GM21447 (cell line): Measurements from ENCODE around the gene ZDHHC14.
"Not testable (repeated sequence)": the region's sequence is repeated elsewhere in the genome, so short reads cannot be mapped to it uniquely, and the experiment has no call there.

Experiments used
- ATAC-seq: cut with Tn5 transposase; IDR thresholded peaks from one replicate; pipeline ENCODE4 v1.9.1; 2021; ENCODE audit not compliant: unreplicated experiment

ZDHHC14 gene

DNA sequence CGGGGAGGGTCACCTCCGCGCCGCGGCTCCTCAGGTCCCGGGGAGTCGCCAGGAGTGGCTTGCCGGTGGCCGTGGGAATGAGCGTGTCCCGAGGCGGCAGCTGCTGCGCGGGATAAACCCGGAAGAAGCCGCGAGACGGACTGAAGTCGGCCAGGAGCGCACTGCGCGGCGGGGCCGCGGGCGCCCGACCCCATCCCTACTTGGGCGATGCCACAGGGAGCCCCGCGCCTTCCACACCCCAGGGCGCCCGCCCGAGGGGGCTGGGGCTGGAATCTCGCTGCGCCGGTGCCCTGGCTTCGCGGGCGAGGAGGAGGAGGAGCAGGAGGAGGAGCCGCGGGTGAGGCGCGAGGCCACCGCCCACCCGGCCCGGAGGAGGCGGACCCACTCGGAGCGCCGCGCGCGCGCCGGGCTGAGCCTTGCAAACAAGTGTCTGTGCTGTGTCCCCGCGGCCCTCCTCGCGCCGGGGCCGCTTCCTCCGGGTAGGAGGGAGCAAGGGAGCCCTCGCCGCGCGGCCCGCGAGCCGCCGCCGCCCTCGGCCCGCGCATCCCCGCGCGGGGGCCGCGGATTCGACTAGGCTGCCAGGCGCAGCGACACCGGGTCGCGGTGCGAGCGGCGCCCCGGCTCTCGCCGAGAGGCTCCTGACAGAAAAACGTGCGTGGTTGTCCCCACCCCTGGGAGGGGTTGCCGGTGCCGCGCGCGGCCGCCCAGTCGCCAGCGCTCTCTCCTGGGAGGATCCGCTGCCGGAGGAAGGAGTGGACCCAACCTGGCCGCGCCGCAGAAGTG lies at the start of gene ZDHHC14:
Gene ZDHHC14 (plus strand): TSS at position 412 of the 783 bp plus-strand sequence.
- ATAC-seq: peak; percentile 58

DNA sequence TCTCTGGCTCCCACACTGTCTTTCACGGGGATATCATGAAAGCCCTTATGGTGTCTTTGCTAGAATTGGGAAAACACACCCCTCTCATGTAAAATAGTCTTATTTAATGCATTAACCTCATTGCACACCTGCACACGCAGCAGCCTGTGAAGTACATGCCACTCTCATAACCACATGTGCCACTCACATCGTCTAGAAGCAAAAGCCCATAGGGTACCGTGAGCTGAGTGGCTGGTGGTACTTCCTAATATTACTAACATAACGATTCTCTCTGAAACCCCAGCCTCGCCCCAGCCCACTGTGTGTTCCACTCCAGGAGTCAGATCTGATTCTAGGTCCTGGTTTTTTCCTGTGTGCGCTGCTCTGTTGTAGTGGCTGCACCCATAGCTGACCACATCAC lies 48.2 kb upstream of the ZDHHC14 start:
- no peak for ATAC-seq

DNA sequence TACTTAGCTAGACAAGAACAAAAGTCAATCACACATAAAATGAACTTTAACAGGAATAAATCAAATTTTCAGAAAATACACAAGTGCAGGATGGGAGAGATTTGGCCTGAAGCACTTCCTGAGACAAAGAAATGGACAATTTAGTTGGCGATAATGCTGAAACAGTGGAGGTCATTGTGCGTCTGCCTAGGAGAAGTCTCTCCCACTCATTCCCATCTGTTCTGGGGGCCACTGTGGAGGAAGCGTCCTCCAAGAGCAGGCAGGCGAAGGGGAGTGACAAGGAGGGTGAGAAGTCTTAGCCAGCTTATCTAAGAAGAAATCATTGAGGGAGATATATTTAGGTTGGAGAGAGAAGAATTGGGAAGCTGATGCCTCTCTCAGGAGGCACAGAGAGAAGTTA lies 47.5 kb upstream of the ZDHHC14 start:
- ATAC-seq: no peak

DNA sequence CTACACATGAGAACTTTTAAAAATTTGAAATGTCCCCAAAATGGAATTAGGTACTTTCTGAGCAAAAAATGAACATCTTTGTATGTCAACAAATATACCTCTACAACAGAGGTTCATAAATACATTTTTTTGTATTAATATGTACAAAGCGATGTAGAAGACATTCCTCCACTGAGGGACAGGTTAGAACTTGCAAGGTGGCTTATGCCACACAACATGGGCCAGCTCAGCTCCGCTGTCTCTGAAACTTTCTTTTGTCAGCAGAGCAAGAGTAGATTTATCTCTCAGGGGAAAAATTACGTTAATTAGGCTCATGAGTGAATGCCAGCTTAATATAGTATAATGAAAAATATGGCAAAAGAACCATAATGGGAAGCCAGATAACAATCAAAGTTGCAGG lies 47.0 kb upstream of the ZDHHC14 start:
- ATAC-seq: no peak

GRCh38 chr6:157335829-157336228 lies 45.2 kb upstream of the ZDHHC14 start:
- no peak for ATAC-seq

GRCh38 chr6:157337276-157337675 lies 43.7 kb upstream of the ZDHHC14 start:
- not testable (repeated sequence) for ATAC-seq

- no peak for ATAC-seq
Observed at GRCh38 chr6:157337751-157338150, 43.2 kb upstream of the ZDHHC14 start.

DNA sequence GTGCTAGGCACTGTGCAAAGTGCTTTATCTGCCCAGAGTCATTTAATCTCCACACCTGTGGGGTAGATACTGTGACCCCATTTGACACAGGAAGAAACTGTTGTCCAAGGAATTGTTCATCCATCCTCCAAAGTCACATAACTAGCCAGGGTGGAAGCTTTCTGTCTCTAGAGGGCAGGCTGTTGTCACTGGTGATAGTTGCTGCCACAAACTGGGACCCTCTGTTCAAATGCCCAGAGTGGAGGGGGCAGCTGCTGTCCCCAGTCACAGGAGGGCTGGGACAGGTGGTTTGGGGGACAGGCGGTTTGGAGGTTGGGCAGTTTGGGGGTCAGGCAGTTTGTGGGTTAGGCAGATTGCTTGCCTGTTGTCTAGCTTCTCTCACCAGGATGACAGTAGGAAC lies 41.6 kb upstream of the ZDHHC14 start:
- no peak for ATAC-seq

- no peak for ATAC-seq
Observed at GRCh38 chr6:157343732-157344131, 37.3 kb upstream of the ZDHHC14 start.

- no peak for ATAC-seq
Observed at GRCh38 chr6:157346373-157346772, 34.6 kb upstream of the ZDHHC14 start.

DNA sequence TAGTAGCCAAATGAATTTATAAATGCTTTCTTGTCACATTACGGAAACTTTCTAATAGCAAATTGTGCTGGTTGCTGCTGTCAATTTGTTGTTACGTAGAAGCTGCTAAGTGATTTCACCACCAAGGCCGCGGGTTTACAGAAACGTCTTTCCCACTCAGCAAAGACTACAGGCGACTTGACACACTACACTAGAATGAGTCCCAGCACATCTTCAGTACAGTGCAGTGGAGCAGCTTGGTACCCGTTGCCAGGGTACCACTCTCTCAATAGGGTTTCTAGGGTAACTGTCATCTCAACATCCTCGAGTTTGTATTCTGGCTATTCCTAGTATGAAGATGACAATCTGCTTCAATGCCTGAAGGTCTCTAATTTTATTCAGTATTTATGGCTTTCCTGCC lies 22.7 kb upstream of the ZDHHC14 start:
- ATAC-seq: no peak

GRCh38 chr6:157361886-157362285 lies 19.1 kb upstream of the ZDHHC14 start:
- no peak for ATAC-seq

GRCh38 chr6:157364705-157365104 lies 16.3 kb upstream of the ZDHHC14 start:
- no peak for ATAC-seq

GRCh38 chr6:157366648-157367047 lies 14.3 kb upstream of the ZDHHC14 start:
- ATAC-seq: no peak

DNA sequence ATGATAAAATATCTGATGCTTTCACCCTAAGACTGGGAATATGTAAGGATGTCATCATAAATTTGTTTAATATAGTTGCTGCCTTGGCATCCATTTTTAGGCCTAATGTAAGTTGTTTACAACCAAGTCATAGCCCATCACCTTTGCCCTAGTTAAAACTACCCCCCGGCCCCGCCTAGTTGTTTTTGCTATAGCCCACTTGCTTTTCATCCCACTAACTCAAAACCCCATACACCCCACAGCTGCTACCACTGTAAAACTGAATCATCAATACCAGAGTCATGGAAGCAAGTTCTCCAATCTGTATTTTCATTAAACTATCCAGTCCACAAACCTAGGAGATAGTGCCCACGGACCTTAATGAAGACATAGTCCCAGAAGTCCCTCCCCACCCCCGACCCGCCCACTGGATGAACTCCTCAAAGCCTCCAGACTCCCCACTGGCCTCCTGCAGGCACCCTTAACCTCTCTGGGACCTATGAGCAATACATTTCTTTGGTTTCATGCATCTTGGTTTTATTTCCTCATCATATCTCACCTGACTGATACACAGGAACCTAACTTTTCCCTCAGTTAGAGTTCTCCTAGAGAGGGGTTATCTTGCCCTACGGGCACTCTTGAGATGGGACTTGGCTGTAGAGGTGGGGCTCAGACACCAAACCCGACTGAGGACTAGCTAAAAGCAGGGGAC lies 12.5 kb upstream of the ZDHHC14 start:
- no peak for ATAC-seq

GRCh38 chr6:157370755-157371154 lies 10.2 kb upstream of the ZDHHC14 start:
- no peak for ATAC-seq

DNA sequence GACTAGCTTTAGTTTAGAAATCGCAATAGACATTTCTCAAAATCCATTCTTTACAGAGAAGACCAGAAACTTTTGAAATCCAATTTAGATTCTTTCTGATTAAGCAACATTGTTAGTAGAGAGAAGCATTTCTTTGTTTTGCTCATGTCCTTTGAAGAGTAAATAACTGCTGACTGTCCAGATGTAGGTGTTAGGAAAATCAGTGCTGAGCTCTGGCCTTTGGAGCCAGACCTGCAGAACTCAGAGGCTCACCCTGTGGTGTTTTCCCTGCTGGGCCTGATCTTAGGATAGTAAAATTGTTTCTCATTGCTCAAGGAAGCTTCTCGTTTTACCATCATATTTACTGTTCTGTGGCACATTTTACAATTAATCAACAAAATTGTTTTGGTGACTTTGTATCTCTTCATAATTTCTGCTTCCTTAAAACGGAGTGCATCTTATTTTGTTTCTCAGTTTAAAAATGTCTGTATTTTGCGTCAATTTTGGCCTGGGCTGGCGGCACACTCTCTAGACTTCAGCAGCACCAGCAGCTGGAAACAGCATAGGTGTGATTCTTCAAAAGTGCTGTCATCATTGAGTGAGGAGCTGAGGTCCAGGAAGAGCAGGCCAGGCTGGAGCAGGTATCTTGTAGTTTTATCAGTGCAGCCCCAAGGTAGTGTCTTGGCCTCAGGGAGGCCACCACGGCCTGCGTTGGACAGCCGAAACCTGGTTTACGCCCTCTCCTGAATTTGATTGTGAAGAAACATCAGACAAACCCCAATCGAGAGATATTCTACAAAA lies 8.3 kb upstream of the ZDHHC14 start:
- no peak for ATAC-seq

- ATAC-seq: no peak
Observed at GRCh38 chr6:157374889-157375443, 6.0 kb upstream of the ZDHHC14 start.

GRCh38 chr6:157376241-157376640 lies 4.7 kb upstream of the ZDHHC14 start:
- no peak for ATAC-seq

GRCh38 chr6:157376706-157377230 lies 4.2 kb upstream of the ZDHHC14 start:
- ATAC-seq: no peak
